T-helper 2 cell treated with Interferon-gamma antibody and Interleukin-4, amounts not matched to agents 100 ng/mL and 5 ng/mL, for 36 hours (primary cell): ENCODE results near the gene DMPK. TPM values are rescaled to one million over a fixed set of nuclear protein-coding genes. Genes with fewer than 3 reads are reported as not detected.

Source experiments
- intact Hi-C: fragments of 100-400 bp; cut with micrococcal nuclease; formaldehyde crosslinking; loops from one replicate; pipeline ENCODE4 v1.15.1; 2023
- total RNA-seq: library from RNA; stranded (reverse); gene quantifications from 2 replicates; pipeline ENCODE4 v1.2.3, GENCODE V29; 2022

DMPK gene, protein sequence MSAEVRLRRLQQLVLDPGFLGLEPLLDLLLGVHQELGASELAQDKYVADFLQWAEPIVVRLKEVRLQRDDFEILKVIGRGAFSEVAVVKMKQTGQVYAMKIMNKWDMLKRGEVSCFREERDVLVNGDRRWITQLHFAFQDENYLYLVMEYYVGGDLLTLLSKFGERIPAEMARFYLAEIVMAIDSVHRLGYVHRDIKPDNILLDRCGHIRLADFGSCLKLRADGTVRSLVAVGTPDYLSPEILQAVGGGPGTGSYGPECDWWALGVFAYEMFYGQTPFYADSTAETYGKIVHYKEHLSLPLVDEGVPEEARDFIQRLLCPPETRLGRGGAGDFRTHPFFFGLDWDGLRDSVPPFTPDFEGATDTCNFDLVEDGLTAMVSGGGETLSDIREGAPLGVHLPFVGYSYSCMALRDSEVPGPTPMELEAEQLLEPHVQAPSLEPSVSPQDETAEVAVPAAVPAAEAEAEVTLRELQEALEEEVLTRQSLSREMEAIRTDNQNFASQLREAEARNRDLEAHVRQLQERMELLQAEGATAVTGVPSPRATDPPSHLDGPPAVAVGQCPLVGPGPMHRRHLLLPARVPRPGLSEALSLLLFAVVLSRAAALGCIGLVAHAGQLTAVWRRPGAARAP
- 13.8 and 17.1 TPM in 2 replicates for total RNA-seq

DNA sequence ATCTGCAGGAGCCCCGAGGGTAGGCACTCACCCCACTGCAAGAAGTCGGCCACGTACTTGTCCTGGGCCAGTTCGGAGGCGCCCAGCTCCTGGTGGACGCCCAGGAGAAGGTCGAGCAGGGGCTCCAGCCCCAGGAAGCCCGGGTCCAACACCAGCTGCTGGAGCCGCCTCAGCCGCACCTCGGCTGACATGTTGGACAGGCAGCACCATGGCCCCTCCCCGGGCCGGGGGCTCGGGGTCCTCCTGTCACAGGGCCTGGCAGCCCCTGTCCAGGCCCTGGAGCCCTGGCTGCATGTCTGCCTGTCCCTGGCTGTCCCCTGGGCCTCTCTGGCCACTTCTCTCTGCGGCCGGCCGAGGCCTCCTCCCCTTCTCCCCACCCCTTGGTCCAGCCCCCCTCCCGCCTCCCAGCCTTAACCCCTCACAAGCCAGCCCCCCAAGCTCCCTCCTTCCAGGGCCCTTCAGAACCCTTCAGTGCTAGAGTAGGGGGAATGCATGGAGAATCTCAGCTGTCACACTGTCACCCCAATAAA is at the start of gene DMPK:
Gene DMPK (minus strand): TSS at position 329 of the 530 bp plus-strand sequence. CDS start 138 bp downstream, at position 191.
- intact Hi-C loops, result no loop called here

DNA sequence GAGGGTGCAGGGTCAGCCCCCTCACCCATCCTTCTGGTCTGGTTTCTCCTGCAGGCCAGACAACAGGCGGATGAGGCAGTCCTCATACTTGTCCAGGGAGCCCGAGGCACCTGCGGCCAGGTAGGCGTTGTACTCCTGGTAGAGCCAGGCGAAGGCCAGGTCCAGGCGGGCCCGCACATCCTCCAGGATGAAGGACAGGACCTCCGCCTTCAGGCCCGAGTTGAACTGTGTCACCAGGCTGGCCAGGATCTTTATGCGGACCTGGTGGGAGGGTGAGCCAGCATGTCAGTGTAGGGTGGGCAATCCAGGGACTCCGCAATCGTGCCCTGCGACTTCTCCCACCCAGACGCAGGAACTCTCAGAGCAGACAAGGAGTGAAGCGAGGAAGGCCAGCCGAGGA is 46.7 kb upstream of the DMPK start:
- intact Hi-C loops, result no loop called here

DNA sequence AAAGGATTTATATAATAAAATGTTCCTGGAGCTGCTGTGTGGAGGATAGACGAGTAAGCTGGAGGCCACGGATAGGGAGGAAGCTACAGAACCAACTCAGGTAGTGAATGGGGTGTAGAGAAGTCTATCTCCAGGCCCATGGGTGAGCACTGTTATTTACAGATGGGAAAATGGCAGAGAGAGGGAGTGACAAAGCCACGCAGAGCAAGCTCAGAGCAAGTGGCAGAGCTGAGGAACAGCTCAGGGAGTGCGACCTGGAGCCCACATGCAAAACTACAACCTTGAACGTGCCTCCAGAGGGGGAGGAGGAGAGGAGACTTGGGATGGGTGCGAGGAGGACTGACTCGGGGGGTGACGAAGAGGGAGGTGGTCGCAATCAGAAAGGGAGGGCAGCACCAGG is 46.2 kb upstream of the DMPK start:
- intact Hi-C loops, result no loop called here

- intact Hi-C loops, result no loop called here
Measured at GRCh38 chr19:45827459-45828093, 45.3 kb upstream of the DMPK start.

DNA sequence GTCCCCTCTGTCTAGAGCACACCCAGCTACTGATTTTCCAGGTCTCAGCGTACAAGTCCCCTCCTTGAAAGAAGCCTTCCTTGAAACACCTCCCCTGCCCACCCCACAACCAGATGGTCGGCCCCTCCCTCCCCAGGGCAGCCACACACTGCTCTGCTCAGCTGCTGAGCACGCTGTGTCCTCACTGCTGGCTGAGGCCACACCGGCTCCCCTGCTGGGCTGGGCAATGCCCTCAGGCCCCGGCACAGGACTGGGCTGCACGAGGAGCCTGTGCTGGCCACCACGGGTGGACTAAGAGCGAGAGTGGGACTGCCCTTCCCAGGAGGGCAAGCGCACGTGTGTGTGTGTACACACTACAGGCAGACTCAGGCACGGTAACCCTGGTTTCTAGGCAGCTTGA is 44.6 kb upstream of the DMPK start:
- intact Hi-C loops, result no loop called here

GRCh38 chr19:45825917-45826893 is 43.9 kb upstream of the DMPK start:
- intact Hi-C loops, result no loop called here

GRCh38 chr19:45825263-45825605 is 42.9 kb upstream of the DMPK start:
- intact Hi-C loops, result no loop called here

DNA sequence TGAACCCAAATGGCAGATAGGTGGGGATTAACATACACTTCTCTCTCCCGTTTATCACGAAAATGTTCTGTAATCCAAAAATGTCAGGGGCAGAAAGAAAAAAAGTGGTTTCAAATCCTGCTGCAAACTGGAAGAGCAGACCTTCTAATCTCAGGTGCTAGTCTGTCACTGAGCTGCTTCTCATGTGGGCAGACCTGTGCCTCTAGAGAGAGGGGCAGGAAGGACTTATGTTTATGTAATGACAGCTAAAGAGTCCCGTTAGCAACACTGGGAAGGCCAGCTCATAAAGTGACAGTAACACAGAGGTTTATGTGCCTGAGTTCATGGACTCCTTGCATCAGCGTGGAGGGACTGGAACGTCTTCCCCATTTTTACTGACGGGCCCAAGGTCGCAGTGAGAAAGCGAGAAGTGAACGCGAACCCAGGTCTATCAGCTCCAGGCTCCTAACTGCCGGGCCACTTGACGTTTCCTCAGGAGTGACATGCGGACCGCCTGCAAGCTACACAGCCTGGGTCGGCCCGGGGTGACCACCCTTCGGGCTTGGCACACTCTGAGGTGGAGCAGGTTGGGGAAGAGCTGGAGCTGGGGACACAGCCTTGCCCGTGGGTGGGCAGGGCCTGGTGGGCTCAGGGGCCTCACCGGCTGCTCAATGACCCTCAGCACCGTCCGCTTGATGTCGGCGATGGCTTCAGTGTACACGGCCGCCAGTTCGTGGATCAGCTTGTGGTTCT is 42.4 kb upstream of the DMPK start:
- intact Hi-C loops, result no loop called here

DNA sequence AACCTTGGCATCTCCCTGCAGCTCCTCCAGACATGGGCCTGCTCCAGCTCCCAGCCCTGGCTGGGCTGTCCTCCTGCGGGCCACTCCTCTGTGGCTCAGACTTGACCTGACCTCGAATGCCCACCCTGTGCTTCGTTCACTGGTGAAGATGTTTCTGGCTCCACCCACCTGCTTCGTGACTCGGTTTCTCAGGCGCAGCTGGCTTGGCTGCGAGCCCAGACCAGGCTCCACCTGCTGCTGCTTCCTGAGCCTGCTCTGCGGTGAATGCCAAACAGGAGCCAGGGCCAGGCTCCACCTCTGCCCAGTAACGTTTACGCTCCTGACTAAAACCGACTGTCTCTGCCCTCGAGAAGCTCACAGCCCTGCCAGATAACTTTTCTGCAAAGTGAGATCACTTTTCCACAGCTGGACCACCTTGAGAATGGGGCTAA is 41.8 kb upstream of the DMPK start:
- intact Hi-C loops, result no loop called here

- intact Hi-C loops, result no loop called here
Measured at GRCh38 chr19:45823182-45823581, 40.9 kb upstream of the DMPK start.

DNA sequence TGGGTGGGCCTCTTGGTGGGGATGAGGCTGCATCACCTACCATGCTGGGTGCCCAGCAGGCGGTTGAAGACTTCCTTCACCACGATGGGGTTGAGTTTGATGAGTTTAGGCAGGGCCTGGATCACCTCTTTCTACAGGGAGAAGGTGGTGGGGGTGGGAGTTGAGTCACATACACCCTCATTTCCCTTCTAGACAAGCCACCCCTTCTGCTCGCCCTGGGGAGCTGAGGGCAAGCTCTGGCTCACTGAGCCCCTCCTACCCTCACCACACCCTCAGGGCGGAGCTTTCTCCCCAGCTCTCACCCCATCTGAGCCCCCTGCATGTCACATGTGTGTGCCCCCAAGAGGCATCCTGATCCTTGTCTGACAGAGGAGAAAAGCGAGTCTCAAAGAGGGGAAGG is 40.4 kb upstream of the DMPK start:
- intact Hi-C loops, result no loop called here

- intact Hi-C loops, result no loop called here
Measured at GRCh38 chr19:45821570-45821969, 39.3 kb upstream of the DMPK start.

- intact Hi-C loops, result no loop called here
Measured at GRCh38 chr19:45821103-45821521, 38.8 kb upstream of the DMPK start.

DNA sequence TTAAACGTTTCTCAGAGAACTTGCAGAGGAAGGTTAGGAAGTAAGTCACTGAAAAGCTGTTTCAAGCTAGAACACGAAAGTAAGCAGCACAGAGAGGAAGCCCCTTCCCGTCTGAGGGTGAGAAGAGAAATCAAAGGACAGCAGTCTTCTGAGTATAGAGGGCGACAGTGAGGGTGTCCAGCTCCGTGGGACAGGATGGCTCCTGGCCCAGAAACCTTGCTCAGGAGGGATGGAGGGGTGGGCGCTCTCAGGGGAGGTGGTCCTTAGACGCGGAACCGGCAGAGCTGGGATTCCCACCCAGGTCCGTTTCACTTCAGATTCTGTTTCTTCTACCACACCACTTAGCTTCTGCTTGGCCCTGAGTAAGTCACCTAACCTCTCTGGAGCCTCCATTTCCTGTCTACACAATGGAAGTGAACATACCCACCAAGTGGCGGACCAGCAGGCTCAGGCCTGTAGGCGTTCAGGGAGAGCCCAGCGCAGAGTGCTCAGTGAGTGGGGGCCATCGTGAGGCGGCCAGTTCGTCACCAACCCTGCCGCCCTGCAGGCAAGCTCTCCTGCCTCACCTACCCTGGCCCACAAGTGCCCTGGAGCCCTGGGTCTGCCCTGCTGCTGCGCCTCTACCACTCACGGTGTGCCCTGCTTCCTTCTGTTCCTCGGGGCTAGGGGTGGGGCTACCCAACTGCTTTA is 38.3 kb upstream of the DMPK start:
- intact Hi-C loops, result no loop called here

GRCh38 chr19:45819769-45820168 is 37.5 kb upstream of the DMPK start:
- intact Hi-C loops, result loop anchor here (5.0 kb wide), 1 partner anchor 198 kb away; no protein-coding TSS in a partner anchor

- intact Hi-C loops, result loop anchor here (1.0 to 5.0 kb wide), 2 partner anchors 65 to 199 kb away; no protein-coding TSS in a partner anchor
Measured at GRCh38 chr19:45817725-45818301, 35.5 kb upstream of the DMPK start.

- intact Hi-C loops, result loop anchor here (1.0 to 5.0 kb wide), 2 partner anchors 66 to 200 kb away; no protein-coding TSS in a partner anchor
Measured at GRCh38 chr19:45817010-45817724, 34.9 kb upstream of the DMPK start.
